ENCODE results near the gene PLEKHF1. TPM values are rescaled to one million over a fixed set of nuclear protein-coding genes. Genes with fewer than 3 reads are reported as not detected.

PLEKHF1 gene
- polyA plus RNA-seq, 1 donor = 2.5 TPM

DNA sequence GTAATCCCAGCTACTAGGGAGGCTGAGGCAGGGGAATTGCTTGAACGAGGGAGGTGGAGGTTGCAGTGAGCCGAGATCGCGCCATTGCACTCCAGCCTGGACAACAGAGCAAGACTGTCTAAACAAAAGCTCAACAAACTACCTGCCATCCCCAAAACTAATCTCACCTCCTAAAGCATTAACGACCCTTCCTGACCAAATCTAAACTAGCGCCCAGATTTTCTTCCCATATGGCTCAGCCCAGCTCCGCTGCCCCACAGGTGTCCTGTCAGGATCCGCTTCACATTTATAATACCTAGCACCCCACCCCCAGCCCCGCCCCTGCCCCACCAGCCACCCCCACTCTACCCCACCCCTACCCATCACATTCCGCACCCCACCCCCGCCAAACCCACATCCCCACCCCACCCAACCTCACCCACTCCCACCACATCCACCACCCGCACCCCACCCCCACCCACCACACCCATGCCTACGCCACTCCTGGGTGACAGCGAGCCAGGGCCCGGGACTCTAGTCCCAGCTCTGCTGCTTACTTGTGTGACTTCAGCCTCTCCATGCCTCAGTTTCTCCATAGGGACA lies 49.2 kb downstream of the PLEKHF1 start:
- H3K9me3 ChIP-seq (ENCODE audit: control insufficient read depth, low read depth, low read length) = no peaks in the 10 kb centered on the region
- no peaks in the 10 kb centered on the region for H3K36me3 ChIP-seq (ENCODE audit: control insufficient read depth, insufficient read depth, low read length)
- peak overlapping the region; percentile 69 for H3K4me3 ChIP-seq (ENCODE audit: low read length)
- H3K27ac ChIP-seq (ENCODE audit: low read length) = peak overlapping the region; percentile 77
- H3K27me3 ChIP-seq (ENCODE audit: control insufficient read depth, insufficient read depth, low read length) = no peaks in the 10 kb centered on the region
- WGBS (ENCODE audit: insufficient coverage, low lambda C conversion rate) = no CpG with 5 or more reads among the region's 15 CpGs
- DNase-seq = no peak
- H3K4me1 ChIP-seq (ENCODE audit: control insufficient read depth, insufficient read depth, low read length) = peaks cover 6% of the 10 kb centered on the region

- H3K36me3 ChIP-seq (ENCODE audit: control insufficient read depth, insufficient read depth, low read length) = no peaks in the 10 kb centered on the region
- WGBS (ENCODE audit: insufficient coverage, low lambda C conversion rate) = no CpG with 5 or more reads among the region's 72 CpGs
- peaks cover 5% of the 10 kb centered on the region for H3K4me1 ChIP-seq (ENCODE audit: control insufficient read depth, insufficient read depth, low read length)
- H3K27ac ChIP-seq (ENCODE audit: low read length) = peak within 1 kb of the TSS; percentile 90
- DNase-seq = peak; percentile 38 to 86
- peak within 1 kb of the TSS; percentile 69 for H3K4me3 ChIP-seq (ENCODE audit: low read length)
- H3K9me3 ChIP-seq (ENCODE audit: control insufficient read depth, low read depth, low read length) = no peaks in the 10 kb centered on the region
- H3K27me3 ChIP-seq (ENCODE audit: control insufficient read depth, insufficient read depth, low read length) = no peaks in the 10 kb centered on the region
These were observed 49.9 kb downstream of the PLEKHF1 start, which contains the start of gene C19orf12 for GRCh38 chr19:29714953-29715700. C19orf12 (minus strand) TSS chr19:29715261; CDS start chr19:29708413, 6,848 bp downstream.

DNA sequence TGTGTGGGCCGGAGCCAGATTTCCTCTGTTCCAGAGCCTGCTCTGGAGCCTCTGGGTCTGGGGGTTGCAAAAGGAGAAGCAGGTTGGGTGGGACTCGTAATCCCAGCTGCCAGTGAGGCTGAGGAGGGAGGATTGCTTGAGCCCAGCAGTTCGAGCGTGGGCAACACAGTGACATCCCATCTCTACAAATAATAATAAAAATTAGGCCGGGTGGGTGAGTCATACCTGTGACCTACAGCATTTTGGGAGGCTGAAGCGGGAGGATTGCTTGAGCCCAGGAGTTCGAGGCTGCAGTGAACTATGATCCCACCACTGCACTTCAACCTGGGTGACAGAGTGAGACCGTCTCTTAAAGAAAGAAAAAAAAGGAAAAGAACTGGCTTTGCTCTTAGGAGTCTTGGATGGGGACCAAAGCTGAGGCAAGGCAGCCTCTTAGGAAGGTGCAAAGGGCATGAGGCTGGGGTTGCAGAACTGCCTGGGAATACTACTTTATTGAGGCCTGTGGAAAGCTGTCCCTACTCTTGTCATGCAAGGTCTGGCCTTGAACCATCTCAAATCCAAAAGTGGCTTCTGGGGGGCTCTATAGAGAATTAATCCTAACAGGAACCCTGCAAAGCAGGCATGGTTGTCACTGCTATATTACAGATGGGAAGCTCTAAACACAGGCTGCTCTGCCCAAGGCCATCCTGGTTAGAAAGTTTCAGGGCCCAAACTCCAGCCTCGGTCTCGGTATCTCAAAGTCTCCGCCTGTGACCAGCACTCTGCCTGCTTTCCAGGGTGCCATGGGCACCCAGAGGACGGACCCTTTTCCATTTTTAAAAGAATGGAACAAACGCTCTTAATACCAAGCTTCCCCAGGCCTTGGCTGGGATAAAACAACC lies 50.7 kb downstream of the PLEKHF1 start:
- no peaks in the 10 kb centered on the region for H3K36me3 ChIP-seq (ENCODE audit: control insufficient read depth, insufficient read depth, low read length)
- peaks cover 5% of the 10 kb centered on the region for H3K4me1 ChIP-seq (ENCODE audit: control insufficient read depth, insufficient read depth, low read length)
- DNase-seq = peak; percentile 48 to 82
- WGBS (ENCODE audit: insufficient coverage, low lambda C conversion rate) = no CpG with 5 or more reads among the region's 13 CpGs
- peak overlapping the region; percentile 90 for H3K27ac ChIP-seq (ENCODE audit: low read length)
- peak overlapping the region; percentile 65 for H3K4me3 ChIP-seq (ENCODE audit: low read length)
- H3K9me3 ChIP-seq (ENCODE audit: control insufficient read depth, low read depth, low read length) = no peaks in the 10 kb centered on the region
- H3K27me3 ChIP-seq (ENCODE audit: control insufficient read depth, insufficient read depth, low read length) = no peaks in the 10 kb centered on the region

DNA sequence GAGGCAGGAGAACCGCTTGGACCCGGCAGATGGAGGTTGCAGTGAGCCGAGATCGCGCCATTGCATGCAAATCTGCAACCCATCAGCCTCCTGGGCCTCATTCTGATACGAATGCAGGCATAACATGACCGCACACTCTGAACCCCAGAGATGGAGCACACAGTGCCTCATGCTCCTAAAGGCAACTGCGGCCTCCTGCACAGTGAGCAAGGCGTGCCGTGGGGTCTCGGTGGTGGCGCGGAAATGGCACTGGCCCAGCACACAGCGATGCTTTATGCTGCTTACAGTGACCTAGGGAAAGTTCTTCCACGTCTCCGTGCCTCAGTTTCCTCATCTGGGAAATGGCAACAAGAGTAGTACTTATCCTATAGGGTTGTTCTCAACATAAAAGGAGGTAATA lies 51.8 kb downstream of the PLEKHF1 start:
- no CpG with 5 or more reads among the region's 16 CpGs for WGBS (ENCODE audit: insufficient coverage, low lambda C conversion rate)
- DNase-seq = no peak

GRCh38 chr19:29724102-29724641 lies 58.9 kb downstream of the PLEKHF1 start:
- H3K9me3 ChIP-seq (ENCODE audit: control insufficient read depth, low read depth, low read length) = peaks cover 4% of the 10 kb centered on the region
- H3K4me3 ChIP-seq (ENCODE audit: low read length) = peak overlapping the region; percentile 9
- peaks cover 33% of the 10 kb centered on the region for H3K27me3 ChIP-seq (ENCODE audit: control insufficient read depth, insufficient read depth, low read length)

More for the DNA sequence above, 51.8 kb downstream of the PLEKHF1 start:
- Histone ChIP-seq H3K36me3 (ENCODE audit: control insufficient read depth, insufficient read depth, low read length) (no peaks in the 10 kb centered on the region), H3K4me3 (ENCODE audit: low read length) (no peak overlapping the region), H3K9me3 (ENCODE audit: control insufficient read depth, low read depth, low read length) (no peaks in the 10 kb centered on the region), H3K27ac (ENCODE audit: low read length) (no peak overlapping the region), H3K4me1 (ENCODE audit: control insufficient read depth, insufficient read depth, low read length) (peaks cover 5% of the 10 kb centered on the region), H3K27me3 (ENCODE audit: control insufficient read depth, insufficient read depth, low read length) (no peaks in the 10 kb centered on the region)

DNA sequence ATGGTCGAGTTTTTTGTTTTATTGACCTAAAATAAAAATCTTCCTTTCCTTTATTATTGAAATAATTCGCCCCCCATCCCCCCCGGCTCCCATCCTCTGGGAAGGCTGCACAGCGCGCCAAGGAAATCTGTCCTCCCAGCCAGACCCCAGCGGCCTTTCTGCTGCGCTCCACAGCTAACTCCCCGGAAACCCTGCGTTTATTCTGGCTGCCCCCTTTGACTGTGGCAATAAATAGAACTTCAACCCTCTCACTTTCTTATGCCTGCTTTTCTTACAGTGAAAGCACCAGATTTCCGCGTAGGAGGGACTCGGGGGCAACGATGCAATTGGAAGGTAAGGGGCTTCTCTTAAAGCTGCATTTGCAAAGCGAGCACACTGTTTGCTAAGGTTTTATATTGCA lies 59.5 kb downstream of the PLEKHF1 start:
- Histone ChIP-seq H3K36me3 (ENCODE audit: control insufficient read depth, insufficient read depth, low read length) (no peaks in the 10 kb centered on the region), H3K9me3 (ENCODE audit: control insufficient read depth, low read depth, low read length) (peaks cover 4% of the 10 kb centered on the region), H3K4me3 (ENCODE audit: low read length) (no peak overlapping the region), H3K4me1 (ENCODE audit: control insufficient read depth, insufficient read depth, low read length) (no peaks in the 10 kb centered on the region), H3K27me3 (ENCODE audit: control insufficient read depth, insufficient read depth, low read length) (peaks cover 33% of the 10 kb centered on the region), H3K27ac (ENCODE audit: low read length) (no peak overlapping the region)
- WGBS (ENCODE audit: insufficient coverage, low lambda C conversion rate) = no CpG with 5 or more reads among the region's 14 CpGs
- DNase-seq = no peak

More at GRCh38 chr19:29724102-29724641, 58.9 kb downstream of the PLEKHF1 start:
- no peak overlapping the region for H3K27ac ChIP-seq (ENCODE audit: low read length)
- no CpG with 5 or more reads among the region's 39 CpGs for WGBS (ENCODE audit: insufficient coverage, low lambda C conversion rate)
- H3K4me1 ChIP-seq (ENCODE audit: control insufficient read depth, insufficient read depth, low read length) = no peaks in the 10 kb centered on the region
- DNase-seq = peak in 1 of 2 donors; percentile 31
- H3K36me3 ChIP-seq (ENCODE audit: control insufficient read depth, insufficient read depth, low read length) = no peaks in the 10 kb centered on the region

Other genes with a start within 250 kb of the PLEKHF1 start
- 8.3 TPM for gene VSTM2B, start 139.5 kb upstream of the PLEKHF1 start, polyA plus RNA-seq
- 60.7 TPM for gene POP4, start 59.2 kb upstream of the PLEKHF1 start, polyA plus RNA-seq
- 26.5 TPM for gene C19orf12, start 49.8 kb downstream of the PLEKHF1 start, polyA plus RNA-seq
- gene CCNE1, start 146.5 kb downstream of the PLEKHF1 start, polyA plus RNA-seq = 6.4 TPM

Measured in large intestine (tissue), 3 donors.